Neural progenitor cell (in vitro differentiated cells): ENCODE results near the gene DCLK2.

Experiments used
- EZH2 ChIP-seq: fragments of 200-600 bp; sonication (generic); IDR thresholded peaks from 2 replicates; pipeline ENCODE4 v1.6.1; 2017; ENCODE audit warnings: antibody characterized with exemption, mild to moderate bottlenecking, moderate library complexity
- EZH2phosphoT487 ChIP-seq: fragments of 200-600 bp; sonication (generic); IDR thresholded peaks from 2 replicates; pipeline ENCODE4 v1.6.1; 2017; ENCODE audit warnings: antibody characterized with exemption
- TF ChIP-seq, protein P1 (sequence below): fragments of 200-600 bp; sonication (generic); IDR thresholded peaks from 2 replicates; pipeline ENCODE4 v1.5.1; 2017; ENCODE audit warnings: antibody characterized with exemption, mild to moderate bottlenecking

DNA sequence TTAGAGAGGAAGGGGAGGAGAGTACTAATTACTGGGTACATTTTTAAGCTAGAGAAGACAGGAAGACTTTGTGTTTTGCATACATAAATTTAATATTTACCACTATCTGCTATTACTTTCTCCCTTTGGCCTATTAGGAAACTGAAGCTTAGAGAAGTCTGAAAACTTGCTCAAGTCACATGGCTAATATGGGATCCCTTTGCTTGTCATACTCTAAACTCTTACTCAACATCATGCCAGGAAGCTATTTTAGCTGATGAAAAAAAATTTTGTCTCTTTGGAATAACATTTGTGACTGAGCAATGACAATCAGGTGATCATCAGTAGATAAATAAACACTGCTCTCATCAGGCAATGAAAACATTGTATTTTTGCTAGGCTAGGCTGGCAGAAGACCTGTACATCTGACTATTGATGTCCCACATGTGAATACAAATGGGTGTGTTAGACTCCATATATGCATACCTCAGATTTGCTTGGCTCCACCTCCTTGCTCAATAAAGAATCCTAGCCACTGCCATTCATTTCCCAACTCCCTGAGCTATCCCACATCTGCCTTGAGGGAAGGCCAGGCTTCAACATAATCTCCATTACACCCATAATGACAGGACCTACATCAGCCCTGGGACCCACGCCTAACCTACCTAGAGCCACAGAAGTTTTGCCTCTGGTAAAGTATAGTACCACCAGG is 17.0 kb upstream of the DCLK2 start:
- TF ChIP-seq EZH2phosphoT487: no peak
- TF ChIP-seq, protein P1, sequence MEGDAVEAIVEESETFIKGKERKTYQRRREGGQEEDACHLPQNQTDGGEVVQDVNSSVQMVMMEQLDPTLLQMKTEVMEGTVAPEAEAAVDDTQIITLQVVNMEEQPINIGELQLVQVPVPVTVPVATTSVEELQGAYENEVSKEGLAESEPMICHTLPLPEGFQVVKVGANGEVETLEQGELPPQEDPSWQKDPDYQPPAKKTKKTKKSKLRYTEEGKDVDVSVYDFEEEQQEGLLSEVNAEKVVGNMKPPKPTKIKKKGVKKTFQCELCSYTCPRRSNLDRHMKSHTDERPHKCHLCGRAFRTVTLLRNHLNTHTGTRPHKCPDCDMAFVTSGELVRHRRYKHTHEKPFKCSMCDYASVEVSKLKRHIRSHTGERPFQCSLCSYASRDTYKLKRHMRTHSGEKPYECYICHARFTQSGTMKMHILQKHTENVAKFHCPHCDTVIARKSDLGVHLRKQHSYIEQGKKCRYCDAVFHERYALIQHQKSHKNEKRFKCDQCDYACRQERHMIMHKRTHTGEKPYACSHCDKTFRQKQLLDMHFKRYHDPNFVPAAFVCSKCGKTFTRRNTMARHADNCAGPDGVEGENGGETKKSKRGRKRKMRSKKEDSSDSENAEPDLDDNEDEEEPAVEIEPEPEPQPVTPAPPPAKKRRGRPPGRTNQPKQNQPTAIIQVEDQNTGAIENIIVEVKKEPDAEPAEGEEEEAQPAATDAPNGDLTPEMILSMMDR: no peak
- TF ChIP-seq EZH2: no peak
